GM21737 (cell line): Measurements from ENCODE around the gene SLX9.

Source experiments
- ATAC-seq: cut with Tn5 transposase; IDR thresholded peaks from one replicate; pipeline ENCODE4 v1.9.1; 2021; ENCODE audit warnings: mild to moderate bottlenecking, moderate library complexity; ENCODE audit not compliant: unreplicated experiment

Gene SLX9

GRCh38 chr21:44987886-44988606, 48.2 kb downstream of the SLX9 start:
- no peak for ATAC-seq

DNA sequence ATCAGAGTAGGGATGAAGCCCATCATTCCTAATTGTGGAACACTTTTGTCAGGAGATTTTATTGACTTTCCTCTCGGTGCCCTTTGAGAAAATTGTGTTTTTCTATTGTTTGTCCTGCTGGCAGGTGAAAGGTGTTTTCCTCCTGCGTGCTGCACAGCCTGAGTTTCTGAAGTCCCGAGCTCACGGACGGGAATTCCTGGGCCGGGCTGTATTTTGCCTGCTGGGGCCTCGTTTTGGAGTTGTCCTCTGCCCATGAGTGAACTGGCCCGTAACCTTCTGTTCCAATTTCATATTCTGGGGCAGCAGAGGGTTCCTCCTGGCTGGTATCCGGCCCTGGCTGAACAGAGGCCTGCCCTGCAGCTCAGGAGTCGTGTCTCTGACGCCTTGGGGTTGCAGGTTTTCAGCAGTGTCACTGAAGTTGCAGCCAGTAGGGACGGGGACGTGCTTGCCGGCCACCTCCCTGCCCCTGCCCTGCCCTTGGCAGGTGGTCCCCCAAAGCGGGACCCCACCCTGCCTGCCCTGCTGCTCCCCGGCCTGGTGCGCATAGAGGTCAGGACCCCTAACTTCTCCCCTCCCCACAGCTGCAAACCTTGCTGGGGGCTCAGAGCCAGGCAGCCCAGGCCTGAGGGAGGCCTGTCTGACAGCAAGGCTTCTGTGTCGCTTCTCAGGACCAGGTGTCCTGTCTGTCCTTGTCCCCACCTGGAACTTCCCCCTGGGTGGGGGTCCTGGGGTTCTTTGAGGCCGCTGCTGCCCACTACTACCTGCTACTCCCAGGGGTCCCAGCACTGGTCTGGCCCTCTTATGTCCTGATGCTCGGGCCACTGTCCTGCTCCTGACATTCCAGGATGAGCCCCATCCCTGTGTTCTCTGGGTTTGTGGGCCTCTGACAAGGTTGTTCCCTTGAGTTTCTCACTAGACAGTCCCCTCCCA, 49.0 kb downstream of the SLX9 start:
- ATAC-seq: no peak

DNA sequence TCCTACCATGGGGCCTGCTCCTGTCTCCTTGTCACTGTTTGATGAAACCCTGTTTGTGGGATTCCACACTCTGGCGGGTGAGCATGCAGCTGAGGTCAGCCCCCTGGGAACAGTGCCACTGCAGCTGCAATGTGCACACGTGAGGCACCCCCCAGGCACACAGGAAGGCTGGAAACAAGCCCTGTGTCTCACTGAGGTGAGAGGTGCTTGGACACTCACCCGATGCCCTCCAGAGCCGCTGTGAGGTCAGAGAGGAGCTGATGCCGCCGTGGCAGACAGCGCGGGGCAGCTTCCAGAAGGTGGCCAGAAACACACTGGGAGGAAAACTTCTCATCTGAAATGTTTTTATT, 49.7 kb downstream of the SLX9 start:
- no peak for ATAC-seq

DNA sequence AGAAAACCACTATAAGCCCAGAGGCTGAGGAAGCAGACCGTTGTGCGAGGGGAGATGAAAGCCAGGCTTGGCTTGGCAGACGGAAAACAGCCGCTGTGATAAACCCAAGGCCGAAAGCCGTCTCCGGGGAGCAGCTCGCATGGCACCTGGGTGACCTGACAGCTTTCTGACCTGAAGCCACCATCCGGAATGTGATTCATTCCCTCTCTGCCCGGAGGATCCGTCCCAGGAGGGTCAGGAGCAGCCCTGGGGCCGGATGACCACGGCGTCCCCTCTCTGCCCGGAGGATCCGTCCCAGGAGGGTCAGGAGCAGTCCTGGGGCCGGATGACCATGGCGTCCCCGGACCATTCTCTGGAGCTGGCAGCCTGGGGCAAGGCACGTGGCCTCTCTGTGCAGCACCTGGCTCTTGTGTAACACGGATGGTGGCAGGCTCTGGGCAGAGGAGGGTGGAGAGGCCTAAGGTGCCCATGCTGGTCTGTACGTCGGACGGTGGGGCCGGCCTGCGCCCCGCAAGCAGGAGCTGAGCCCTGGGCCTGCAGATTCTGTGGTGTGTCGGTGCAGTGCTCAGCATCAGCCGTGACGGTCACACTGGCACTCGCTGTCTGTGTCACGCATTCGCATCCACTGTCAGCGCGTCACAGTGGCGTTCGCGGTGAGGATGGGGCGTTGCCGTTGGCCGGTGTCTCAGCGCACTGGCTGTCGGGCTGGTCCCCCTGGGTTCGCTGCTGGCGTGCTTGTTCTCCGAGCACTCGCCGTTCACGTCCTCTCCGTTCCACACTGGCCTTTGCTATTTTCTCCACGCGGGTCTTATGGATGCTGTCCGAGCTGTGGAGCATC, 50.3 kb downstream of the SLX9 start:
- no peak for ATAC-seq

GRCh38 chr21:44990921-44991320, 51.1 kb downstream of the SLX9 start:
- no peak for ATAC-seq

- no peak for ATAC-seq
These were observed 52.0 kb downstream of the SLX9 start for GRCh38 chr21:44991538-44992483.

- no peak for ATAC-seq
These were observed 52.8 kb downstream of the SLX9 start for GRCh38 chr21:44992608-44993031.

DNA sequence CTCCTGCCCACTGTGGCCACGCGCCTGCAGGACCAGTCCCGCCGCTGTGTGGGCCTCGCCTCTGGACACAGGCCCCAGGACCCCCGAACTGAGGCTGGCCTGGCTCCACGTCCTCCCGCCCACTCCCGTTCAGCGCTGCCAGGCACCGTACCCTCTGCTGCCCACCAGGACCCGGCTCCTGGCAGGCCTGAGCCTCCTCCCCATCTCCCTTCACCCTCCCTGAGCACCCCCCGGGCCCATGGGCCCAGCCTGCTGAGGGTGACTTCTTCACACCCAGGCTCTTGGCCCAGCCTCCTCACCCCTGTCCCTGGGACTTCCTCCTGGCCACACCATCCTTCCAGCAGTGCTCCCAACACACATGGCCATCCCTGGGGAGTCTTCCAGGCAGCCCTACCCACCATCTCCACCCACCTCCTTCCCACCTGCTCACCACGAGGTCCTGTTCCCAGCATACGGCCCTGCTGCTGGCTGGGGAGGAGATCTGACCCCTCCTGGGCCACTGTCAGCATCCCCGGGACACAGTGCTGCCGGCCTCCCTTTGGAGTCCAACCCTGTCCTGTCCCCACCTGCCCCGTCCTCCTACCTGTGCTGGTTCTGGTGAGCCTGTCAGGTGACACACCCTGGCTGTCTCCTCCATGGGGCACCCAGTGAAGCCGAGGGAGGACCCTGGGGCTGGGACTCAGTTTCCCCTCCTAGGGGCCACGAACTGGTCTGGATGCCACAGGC, 53.7 kb downstream of the SLX9 start:
- no peak for ATAC-seq

GRCh38 chr21:44994047-44994694, 54.3 kb downstream of the SLX9 start:
- no peak for ATAC-seq

GRCh38 chr21:44994695-44995342, 55.0 kb downstream of the SLX9 start:
- ATAC-seq: no peak

GRCh38 chr21:44995343-44995941, 55.6 kb downstream of the SLX9 start:
- ATAC-seq: no peak

DNA sequence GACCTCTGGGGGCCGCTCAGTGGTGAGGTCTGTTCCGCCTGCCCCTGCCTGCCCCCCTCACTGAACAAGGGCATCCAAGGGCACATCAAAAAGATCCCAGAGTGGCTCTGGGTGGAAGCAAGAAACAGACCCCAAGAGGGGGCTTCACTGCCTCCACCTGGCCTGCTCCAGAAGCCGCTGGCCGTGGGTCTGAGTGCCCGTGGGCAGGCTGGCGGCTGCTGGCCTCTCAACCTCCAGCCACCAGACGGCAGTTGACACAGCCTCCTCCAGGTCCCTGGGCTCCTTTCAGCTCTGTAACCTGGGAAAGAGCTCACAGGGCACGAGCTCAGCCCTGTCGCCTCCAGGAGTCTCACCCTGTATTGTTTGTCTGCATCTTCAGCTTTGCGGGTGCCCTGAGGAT, 56.3 kb downstream of the SLX9 start:
- ATAC-seq: no peak

DNA sequence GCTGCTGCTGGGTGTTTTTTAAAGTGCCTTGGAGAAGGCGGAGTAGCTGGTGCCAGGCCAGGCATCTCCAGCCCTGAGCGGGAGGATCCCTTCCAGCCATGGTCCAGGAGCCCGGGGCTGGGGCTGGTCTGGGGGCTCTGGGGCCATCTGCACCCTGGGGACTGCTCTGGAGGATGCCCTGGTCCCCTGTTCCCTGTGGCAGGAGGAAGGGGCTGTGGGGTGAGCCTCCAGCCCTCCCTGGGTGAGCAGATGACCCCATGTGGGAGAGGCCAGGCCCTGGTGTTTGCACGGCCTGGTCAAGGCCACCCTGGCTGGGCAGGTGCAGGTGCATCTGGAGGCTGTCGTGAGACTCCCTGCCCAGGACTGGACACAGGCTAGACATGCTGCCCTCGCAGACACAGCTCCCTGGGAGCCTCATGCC, 56.7 kb downstream of the SLX9 start:
- no peak for ATAC-seq

GRCh38 chr21:44996983-44997936, 57.4 kb downstream of the SLX9 start:
- no peak for ATAC-seq

- ATAC-seq: no peak
These were observed 58.3 kb downstream of the SLX9 start for GRCh38 chr21:44998086-44998620.

GRCh38 chr21:44998621-44999427, 59.0 kb downstream of the SLX9 start:
- ATAC-seq: no peak
